CD8-positive, alpha-beta memory T cell (primary cell): ENCODE results near the gene C11orf87. TPM values are rescaled to one million over a fixed set of nuclear protein-coding genes. Genes with fewer than 3 reads are reported as not detected.

ENCODE experiments used
- CTCF ChIA-PET: fragments of 350-600 bp; sonication (Branson Sonifier 250); formaldehyde crosslinking; loops from one replicate; lab custom pipeline; 2021; ENCODE audit warnings: antibody characterized with exemption; lab: Charles Lee
- POLR2A ChIA-PET: fragments of 350-600 bp; sonication (Branson Sonifier 250); formaldehyde crosslinking; loops from one replicate; lab custom pipeline; 2021; ENCODE audit warnings: antibody characterized with exemption; lab: Charles Lee
- DNase-seq, 5 donors: peaks; one replicate each; pipeline versions ENCODE4 v3.0.0 to v3.0.0-alpha.2; 2020 to 2022; ENCODE audit warnings: mixed read lengths in 1 of 5
- H3K27ac ChIP-seq: one replicate; pipeline ENCODE4 v1.7.0; 2013; ENCODE audit warnings: low read depth, mild to moderate bottlenecking, low read length, moderate library complexity
- H3K27me3 ChIP-seq: 2 replicates; pipeline ENCODE4 v1.7.0; 2013; ENCODE audit warnings: low read length, mild to moderate bottlenecking; ENCODE audit not compliant: insufficient read depth, poor library complexity, severe bottlenecking
- H3K36me3 ChIP-seq: 2 replicates; pipeline ENCODE4 v1.7.0; 2013; ENCODE audit warnings: mild to moderate bottlenecking, low read length, moderate library complexity; ENCODE audit not compliant: insufficient read depth
- H3K4me1 ChIP-seq: 2 replicates; pipeline ENCODE4 v1.7.0; 2013; ENCODE audit warnings: mild to moderate bottlenecking, low read length, moderate library complexity; ENCODE audit not compliant: insufficient read depth
- H3K4me3 ChIP-seq: 2 replicates; pipeline ENCODE4 v1.7.0; 2013; ENCODE audit warnings: mild to moderate bottlenecking, low read length
- H3K9me3 ChIP-seq: 2 replicates; pipeline ENCODE4 v1.7.0; 2013; ENCODE audit warnings: mild to moderate bottlenecking, low read length
- H3K27ac Mint-ChIP-seq, 8 donors: one replicate each; pipeline ENCODE4 v1.8.0; 2020 to 2021; ENCODE audit warnings: mixed read lengths in 8 of 8, mild to moderate bottlenecking in 6 of 8, inconsistent platforms in 3 of 8, moderate library complexity in 3 of 8
- H3K27me3 Mint-ChIP-seq, 2 donors: one replicate each; pipeline ENCODE4 v1.8.0; 2020 to 2021; ENCODE audit warnings: mixed read lengths in 2 of 2, mild to moderate bottlenecking in 1 of 2, moderate library complexity in 1 of 2
- H3K36me3 Mint-ChIP-seq, 3 donors: one replicate each; pipeline ENCODE4 v1.8.0; 2020 to 2021; ENCODE audit warnings: mixed read lengths in 3 of 3, inconsistent platforms in 1 of 3, mild to moderate bottlenecking in 1 of 3
- H3K4me1 Mint-ChIP-seq, 3 donors: one replicate each; pipeline ENCODE4 v1.8.0; 2020 to 2021; ENCODE audit warnings: mixed read lengths in 3 of 3, inconsistent platforms in 1 of 3, mild to moderate bottlenecking in 1 of 3
- H3K4me3 Mint-ChIP-seq, 7 donors: one replicate each; pipeline ENCODE4 v1.8.0; 2020 to 2021; ENCODE audit warnings: mixed read lengths in 7 of 7, mild to moderate bottlenecking in 6 of 7, moderate library complexity in 4 of 7, inconsistent platforms in 2 of 7
- H3K9me3 Mint-ChIP-seq, 5 donors: one replicate each; pipeline ENCODE4 v1.8.0; 2020 to 2022; ENCODE audit warnings: mixed read lengths in 5 of 5, mild to moderate bottlenecking in 3 of 5, moderate library complexity in 2 of 5, inconsistent platforms in 1 of 5
- polyA plus RNA-seq: library from polyadenylated mRNA; unstranded; fragments of 300-500 nt; fragmentation: Illumina TruSeq; gene quantifications from one replicate; pipeline ENCODE4 v1.2.3, GENCODE V29; 2021
- total RNA-seq, 2 experiments: library from RNA; stranded (reverse); gene quantifications; one replicate each; pipeline ENCODE4 v1.2.3, GENCODE V29; 2021

The C11orf87 gene
- total and polyA plus RNA-seq, 3 experiments from 2014 or later: not detected

DNA sequence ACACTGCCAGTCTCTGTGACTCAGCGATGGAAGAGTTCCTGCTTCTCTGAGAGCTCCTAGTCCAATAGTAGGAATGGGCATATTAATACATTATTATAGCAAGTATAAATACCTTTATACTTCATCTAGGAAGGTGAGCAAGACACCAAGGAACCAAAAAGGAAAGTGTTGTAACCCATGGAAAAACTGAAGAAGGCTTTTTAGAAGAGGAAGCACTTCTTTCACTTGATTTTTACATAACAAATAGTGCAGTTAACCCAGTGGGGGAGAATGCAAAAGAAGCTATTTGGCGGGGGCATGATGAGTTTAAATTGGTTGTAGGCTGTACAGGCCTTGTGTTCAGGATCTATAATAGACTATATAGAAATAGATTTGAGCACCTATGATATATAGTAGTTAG, 31.2 kb upstream of the C11orf87 start:
- Histone ChIP-seq H3K36me3 (no peaks in the 10 kb centered on the region), H3K4me1 (no peaks in the 10 kb centered on the region), H3K27me3 (no peaks in the 10 kb centered on the region), H3K4me3 (no peak overlapping the region), H3K27ac (no peak overlapping the region), H3K9me3 (no peaks in the 10 kb centered on the region)
- Mint-ChIP-seq H3K4me3 (no peak overlapping the region), H3K36me3 (no peaks in the 10 kb centered on the region), H3K9me3 (peaks cover 0 to 6% (median 4%) of the 10 kb centered on the region in 5 donors), H3K27me3 (no peaks in the 10 kb centered on the region), H3K27ac (no peak overlapping the region), H3K4me1 (no peaks in the 10 kb centered on the region)
- CTCF ChIA-PET: no interaction called here
- POLR2A ChIA-PET: no interaction called here
- DNase-seq: no peak

DNA sequence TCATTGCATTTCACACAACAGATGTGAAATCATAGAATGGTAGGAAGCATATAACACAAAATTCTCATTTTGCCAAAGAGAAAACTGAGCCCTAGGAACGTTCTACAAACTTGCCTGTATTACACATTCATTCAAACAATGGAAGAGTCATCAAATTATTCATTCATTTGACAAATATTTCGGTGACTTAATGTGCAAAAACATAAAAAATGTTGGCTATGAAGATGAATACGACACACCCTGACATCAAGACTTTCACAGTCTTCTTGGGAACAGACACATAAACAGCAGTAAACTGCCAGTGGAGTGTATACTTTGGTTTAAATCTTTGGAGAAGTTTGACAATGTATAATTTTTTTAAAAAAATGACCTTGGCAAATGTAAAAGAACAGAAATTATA, 20.4 kb upstream of the C11orf87 start:
- Histone ChIP-seq H3K27ac (no peak overlapping the region), H3K4me3 (no peak overlapping the region), H3K4me1 (no peaks in the 10 kb centered on the region), H3K9me3 (no peaks in the 10 kb centered on the region), H3K36me3 (no peaks in the 10 kb centered on the region), H3K27me3 (no peaks in the 10 kb centered on the region)
- ChIA-PET CTCF (no interaction called here), POLR2A (no interaction called here)
- H3K27ac Mint-ChIP-seq: no peak overlapping the region
- no peak overlapping the region for H3K4me3 Mint-ChIP-seq
- no peaks in the 10 kb centered on the region for H3K4me1 Mint-ChIP-seq
- H3K27me3 Mint-ChIP-seq: no peaks in the 10 kb centered on the region
- no peaks in the 10 kb centered on the region for H3K36me3 Mint-ChIP-seq
- DNase-seq: no peak
- H3K9me3 Mint-ChIP-seq: peaks cover 0 to 13% (median 2%) of the 10 kb centered on the region in 5 donors

- POLR2A ChIA-PET: no interaction called here
- no peaks in the 10 kb centered on the region for H3K27me3 Mint-ChIP-seq
- H3K27ac ChIP-seq: no peak overlapping the region
- H3K27ac Mint-ChIP-seq: no peak overlapping the region
- no peaks in the 10 kb centered on the region for H3K9me3 ChIP-seq
- CTCF ChIA-PET: no interaction called here
- H3K4me1 Mint-ChIP-seq: no peaks in the 10 kb centered on the region
- H3K27me3 ChIP-seq: no peaks in the 10 kb centered on the region
- no peaks in the 10 kb centered on the region for H3K36me3 ChIP-seq
- no peaks in the 10 kb centered on the region for H3K36me3 Mint-ChIP-seq
- H3K9me3 Mint-ChIP-seq: peaks cover 0 to 19% (median 0%) of the 10 kb centered on the region in 5 donors
- no peaks in the 10 kb centered on the region for H3K4me1 ChIP-seq
- no peak for DNase-seq
- H3K4me3 ChIP-seq: no peak overlapping the region
- no peak overlapping the region for H3K4me3 Mint-ChIP-seq
Measured at GRCh38 chr11:109405671-109406070, 16.3 kb upstream of the C11orf87 start.

GRCh38 chr11:109416601-109417000, 5.4 kb upstream of the C11orf87 start:
- Histone ChIP-seq H3K4me3 (no peak overlapping the region), H3K27me3 (no peaks in the 10 kb centered on the region), H3K4me1 (no peaks in the 10 kb centered on the region), H3K27ac (no peak overlapping the region), H3K9me3 (no peaks in the 10 kb centered on the region), H3K36me3 (no peaks in the 10 kb centered on the region)
- no peak for DNase-seq
- H3K4me3 Mint-ChIP-seq: no peak overlapping the region
- no peak overlapping the region for H3K27ac Mint-ChIP-seq
- peaks cover 6 to 12% of the 10 kb centered on the region in 2 donors for H3K27me3 Mint-ChIP-seq
- H3K4me1 Mint-ChIP-seq: no peaks in the 10 kb centered on the region
- peaks cover 2 to 13% (median 5%) of the 10 kb centered on the region in 5 donors for H3K9me3 Mint-ChIP-seq
- ChIA-PET CTCF (no interaction called here), POLR2A (no interaction called here)
- H3K36me3 Mint-ChIP-seq: no peaks in the 10 kb centered on the region

DNA sequence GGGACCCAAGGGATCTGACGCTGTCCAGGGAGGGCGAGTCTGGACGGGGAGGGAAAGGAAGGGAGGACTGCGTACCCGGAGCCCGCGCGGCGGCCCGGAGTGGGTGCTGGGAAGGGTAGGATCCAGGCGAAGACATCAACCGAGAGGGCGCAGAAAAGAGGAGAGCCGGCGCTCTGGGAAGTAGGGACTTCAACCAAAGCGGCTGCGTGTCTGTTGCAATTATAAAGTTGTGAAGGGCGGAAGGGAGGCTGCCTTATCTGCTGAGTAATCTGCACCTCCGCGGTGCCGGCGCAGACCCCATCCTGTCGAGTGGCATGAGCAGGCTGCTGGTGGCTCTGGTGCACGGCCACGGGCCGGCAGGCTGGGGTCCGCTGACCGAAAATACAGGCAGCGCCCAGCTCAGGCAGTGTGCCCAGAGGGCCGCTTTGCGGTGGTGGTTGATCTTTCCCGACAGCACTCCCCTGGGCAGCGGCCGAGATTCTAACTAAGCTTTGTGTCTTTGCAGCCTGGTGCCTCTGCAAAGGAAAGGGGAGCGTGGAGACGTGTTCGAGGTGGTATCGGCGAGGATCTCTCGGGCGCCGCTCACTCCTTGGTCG, 978 bp downstream of the C11orf87 start:
- peaks cover 17 to 32% of the 10 kb centered on the region in 2 donors for H3K27me3 Mint-ChIP-seq
- no peak overlapping the region for H3K27ac Mint-ChIP-seq
- H3K36me3 ChIP-seq: no peaks in the 10 kb centered on the region
- no peaks in the 10 kb centered on the region for H3K4me1 Mint-ChIP-seq
- no peaks in the 10 kb centered on the region for H3K36me3 Mint-ChIP-seq
- DNase-seq: no peak
- peak overlapping the region in 1 of 7 donors; percentile 73 for H3K4me3 Mint-ChIP-seq
- no peaks in the 10 kb centered on the region for H3K4me1 ChIP-seq
- no peaks in the 10 kb centered on the region for H3K9me3 ChIP-seq
- H3K27me3 ChIP-seq: no peaks in the 10 kb centered on the region
- H3K4me3 ChIP-seq: no peak overlapping the region
- ChIA-PET CTCF (no interaction called here), POLR2A (no interaction called here)
- no peak overlapping the region for H3K27ac ChIP-seq
- peaks cover 3 to 15% (median 7%) of the 10 kb centered on the region in 5 donors for H3K9me3 Mint-ChIP-seq

DNA sequence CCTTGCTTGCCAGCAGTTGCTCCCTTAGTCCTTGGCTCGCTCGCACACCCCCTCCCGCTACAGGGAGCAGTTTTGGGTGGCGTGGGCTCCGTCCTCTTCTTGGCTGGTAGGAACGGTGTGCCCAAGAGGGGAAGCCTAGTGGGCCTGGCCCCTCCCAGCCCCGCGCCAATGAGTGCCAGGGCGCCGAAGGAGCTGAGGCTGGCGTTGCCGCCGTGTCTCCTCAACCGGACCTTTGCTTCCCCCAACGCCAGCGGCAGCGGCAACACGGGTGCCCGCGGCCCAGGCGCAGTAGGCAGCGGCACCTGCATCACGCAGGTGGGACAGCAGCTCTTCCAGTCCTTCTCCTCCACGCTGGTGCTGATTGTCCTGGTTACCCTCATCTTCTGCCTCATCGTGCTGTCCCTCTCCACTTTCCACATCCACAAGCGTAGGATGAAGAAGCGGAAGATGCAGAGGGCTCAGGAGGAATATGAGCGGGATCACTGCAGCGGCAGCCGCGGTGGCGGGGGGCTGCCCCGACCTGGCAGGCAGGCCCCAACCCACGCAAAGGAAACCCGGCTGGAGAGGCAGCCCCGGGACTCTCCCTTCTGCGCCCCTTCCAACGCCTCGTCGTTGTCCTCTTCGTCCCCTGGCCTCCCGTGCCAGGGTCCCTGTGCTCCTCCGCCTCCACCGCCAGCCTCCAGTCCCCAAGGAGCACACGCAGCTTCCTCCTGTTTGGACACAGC, 1.6 kb downstream of the C11orf87 start:
- H3K27ac ChIP-seq: no peak overlapping the region
- Mint-ChIP-seq H3K9me3 (peaks cover 3 to 15% (median 7%) of the 10 kb centered on the region in 5 donors), H3K27me3 (peaks cover 17 to 32% of the 10 kb centered on the region in 2 donors), H3K4me1 (no peaks in the 10 kb centered on the region), H3K4me3 (peak overlapping the region in 1 of 7 donors; percentile 73), H3K27ac (no peak overlapping the region), H3K36me3 (no peaks in the 10 kb centered on the region)
- H3K27me3 ChIP-seq: no peaks in the 10 kb centered on the region
- H3K4me3 ChIP-seq: no peak overlapping the region
- no peaks in the 10 kb centered on the region for H3K36me3 ChIP-seq
- ChIA-PET CTCF (no interaction called here), POLR2A (no interaction called here)
- DNase-seq: no peak
- no peaks in the 10 kb centered on the region for H3K9me3 ChIP-seq
- H3K4me1 ChIP-seq: no peaks in the 10 kb centered on the region

- no peaks in the 10 kb centered on the region for H3K36me3 Mint-ChIP-seq
- DNase-seq: no peak
- H3K27ac Mint-ChIP-seq: no peak overlapping the region
- Histone ChIP-seq H3K9me3 (no peaks in the 10 kb centered on the region), H3K4me1 (no peaks in the 10 kb centered on the region), H3K27me3 (no peaks in the 10 kb centered on the region), H3K36me3 (no peaks in the 10 kb centered on the region), H3K27ac (no peak overlapping the region), H3K4me3 (no peak overlapping the region)
- no peak overlapping the region for H3K4me3 Mint-ChIP-seq
- ChIA-PET POLR2A (no interaction called here), CTCF (no interaction called here)
- H3K27me3 Mint-ChIP-seq: peaks cover 17 to 29% of the 10 kb centered on the region in 2 donors
- H3K4me1 Mint-ChIP-seq: no peaks in the 10 kb centered on the region
- peaks cover 0 to 15% (median 7%) of the 10 kb centered on the region in 5 donors for H3K9me3 Mint-ChIP-seq
Measured at GRCh38 chr11:109424901-109425300, 2.9 kb downstream of the C11orf87 start.

DNA sequence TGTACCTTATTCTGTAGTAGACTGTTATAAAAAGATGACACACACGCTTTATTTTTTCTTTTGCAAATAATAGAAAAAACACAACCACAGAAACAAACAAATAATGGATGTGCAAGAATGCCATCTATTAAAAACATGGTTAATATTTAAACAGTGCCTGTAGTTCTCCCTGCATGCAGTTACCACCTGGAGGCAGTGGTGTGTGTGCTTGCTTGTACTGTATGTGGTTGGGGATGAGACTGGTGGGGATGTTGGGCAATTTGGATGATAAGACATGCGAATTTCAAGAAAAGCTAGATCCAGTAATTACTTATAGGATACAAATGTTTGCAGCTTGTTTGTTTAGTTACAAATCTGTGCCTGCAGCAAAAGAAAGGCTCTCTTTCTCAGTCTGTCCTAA, 3.6 kb downstream of the C11orf87 start:
- Mint-ChIP-seq H3K27ac (no peak overlapping the region), H3K27me3 (peaks cover 17 to 29% of the 10 kb centered on the region in 2 donors), H3K36me3 (no peaks in the 10 kb centered on the region), H3K9me3 (peaks cover 0 to 15% (median 7%) of the 10 kb centered on the region in 5 donors), H3K4me3 (no peak overlapping the region), H3K4me1 (no peaks in the 10 kb centered on the region)
- no peak for DNase-seq
- no peaks in the 10 kb centered on the region for H3K36me3 ChIP-seq
- CTCF ChIA-PET: no interaction called here
- no peaks in the 10 kb centered on the region for H3K27me3 ChIP-seq
- no peaks in the 10 kb centered on the region for H3K9me3 ChIP-seq
- POLR2A ChIA-PET: no interaction called here
- H3K4me3 ChIP-seq: no peak overlapping the region
- no peaks in the 10 kb centered on the region for H3K4me1 ChIP-seq
- no peak overlapping the region for H3K27ac ChIP-seq
